Stomach (tissue), 4 donors: Measurements from ENCODE around the gene ZDHHC13.

Source experiments
- EP300 ChIP-seq: sonication (generic); formaldehyde crosslinking; IDR thresholded peaks from one replicate; pipeline ENCODE4 v1.6.1; 2017; ENCODE audit warnings: antibody characterized with exemption
- POLR2A ChIP-seq, 4 donors: fragments of 450-650 bp; IDR thresholded peaks; one replicate each; pipeline ENCODE4 v1.6.1; 2016; ENCODE audit warnings: antibody characterized with exemption in 4 of 4, control low read depth in 2 of 4, mild to moderate bottlenecking in 1 of 4, moderate library complexity in 1 of 4
- POLR2AphosphoS5 ChIP-seq, 3 donors: sonication (generic); formaldehyde crosslinking; IDR thresholded peaks; one replicate each; pipeline ENCODE4 v1.6.1; 2016; ENCODE audit warnings: antibody characterized with exemption in 3 of 3
- TF ChIP-seq, protein P1 (sequence below), 7 experiments: fragments of 450-650 bp in 4 of 7; fragments of 200-600 bp in 3 of 7; sonication (generic) in 3 of 7; IDR thresholded peaks; one replicate each; pipeline ENCODE4 v1.5.1; 2016 to 2019; ENCODE audit warnings: antibody characterized with exemption in 7 of 7, control low read depth in 2 of 7, mild to moderate bottlenecking in 1 of 7

- no peak for TF ChIP-seq EP300
- TF ChIP-seq, protein P1, sequence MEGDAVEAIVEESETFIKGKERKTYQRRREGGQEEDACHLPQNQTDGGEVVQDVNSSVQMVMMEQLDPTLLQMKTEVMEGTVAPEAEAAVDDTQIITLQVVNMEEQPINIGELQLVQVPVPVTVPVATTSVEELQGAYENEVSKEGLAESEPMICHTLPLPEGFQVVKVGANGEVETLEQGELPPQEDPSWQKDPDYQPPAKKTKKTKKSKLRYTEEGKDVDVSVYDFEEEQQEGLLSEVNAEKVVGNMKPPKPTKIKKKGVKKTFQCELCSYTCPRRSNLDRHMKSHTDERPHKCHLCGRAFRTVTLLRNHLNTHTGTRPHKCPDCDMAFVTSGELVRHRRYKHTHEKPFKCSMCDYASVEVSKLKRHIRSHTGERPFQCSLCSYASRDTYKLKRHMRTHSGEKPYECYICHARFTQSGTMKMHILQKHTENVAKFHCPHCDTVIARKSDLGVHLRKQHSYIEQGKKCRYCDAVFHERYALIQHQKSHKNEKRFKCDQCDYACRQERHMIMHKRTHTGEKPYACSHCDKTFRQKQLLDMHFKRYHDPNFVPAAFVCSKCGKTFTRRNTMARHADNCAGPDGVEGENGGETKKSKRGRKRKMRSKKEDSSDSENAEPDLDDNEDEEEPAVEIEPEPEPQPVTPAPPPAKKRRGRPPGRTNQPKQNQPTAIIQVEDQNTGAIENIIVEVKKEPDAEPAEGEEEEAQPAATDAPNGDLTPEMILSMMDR (IDR thresholded peaks at IDR 0.05): no peak
- no peak for TF ChIP-seq POLR2A (IDR thresholded peaks at IDR 0.05)
- no peak for TF ChIP-seq POLR2AphosphoS5 (IDR thresholded peaks at IDR 0.05)
Observed at GRCh38 chr11:19187833-19188258, 70.9 kb downstream of the ZDHHC13 start.
